Neural crest cell (in vitro differentiated cells): ENCODE results near the gene MAJIN. TPM values are rescaled to one million over a fixed set of nuclear protein-coding genes. Genes with fewer than 3 reads are reported as not detected.

Source experiments
- DNase-seq: peaks from one replicate; pipeline ENCODE4 v3.0.0; 2021; ENCODE audit warnings: low read depth, mixed read lengths, low spot score
- H3K27ac Mint-ChIP-seq: one replicate; pipeline ENCODE4 v1.8.0; 2021; ENCODE audit warnings: mild to moderate bottlenecking, mixed read lengths; ENCODE audit not compliant: unreplicated experiment
- H3K27me3 Mint-ChIP-seq: 2 replicates; pipeline ENCODE4 v1.8.0; 2021; ENCODE audit warnings: low read depth, mild to moderate bottlenecking, mixed read lengths
- H3K36me3 Mint-ChIP-seq: 2 replicates; pipeline ENCODE4 v1.8.0; 2021; ENCODE audit warnings: low read depth, mild to moderate bottlenecking, mixed read lengths
- H3K4me1 Mint-ChIP-seq: 2 replicates; pipeline ENCODE4 v1.8.0; 2021; ENCODE audit warnings: mixed read lengths
- H3K4me3 Mint-ChIP-seq: one replicate; pipeline ENCODE4 v1.8.0; 2021; ENCODE audit warnings: mild to moderate bottlenecking, mixed read lengths
- H3K9me3 Mint-ChIP-seq: 2 replicates; pipeline ENCODE4 v1.8.0; 2021; ENCODE audit warnings: mixed read lengths
- CTCF ChIP-seq: fragments of 200-600 bp; sonication (generic); conservative IDR thresholded peaks from 2 replicates; pipeline ENCODE4 v1.5.0; 2021; ENCODE audit warnings: antibody characterized with exemption, mild to moderate bottlenecking
- total RNA-seq: library from RNA; stranded (reverse); gene quantifications from 2 replicates; pipeline ENCODE4 v1.2.1, GENCODE V29; 2021

MAJIN gene
- total RNA-seq, 1 donor from 2014 or later, result not detected

DNA sequence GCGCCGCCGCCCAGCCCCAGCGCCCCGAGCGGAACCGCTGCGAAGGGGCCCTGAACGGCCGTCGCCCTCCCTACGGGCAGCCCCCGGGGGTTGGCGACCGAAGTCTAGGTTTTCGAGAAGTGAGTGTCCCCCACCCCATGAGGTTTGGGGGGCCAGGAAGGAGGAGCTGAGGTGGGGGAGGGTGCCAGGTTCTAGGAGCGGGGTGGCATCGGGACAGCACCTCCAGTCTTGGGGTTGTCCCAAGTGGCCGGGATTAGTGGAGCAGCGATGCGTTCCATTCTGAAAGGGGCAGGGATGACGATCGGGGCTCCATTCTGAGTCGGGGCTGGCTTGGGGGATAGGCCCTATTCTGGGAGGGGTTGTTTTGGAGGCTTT, 47.0 kb downstream of the MAJIN start:
- DNase-seq, result no peak
- TF ChIP-seq CTCF, result no peak
- Mint-ChIP-seq H3K9me3 (no peaks in the 10 kb centered on the region), H3K4me1 (peaks cover 14% of the 10 kb centered on the region), H3K36me3 (no peaks in the 10 kb centered on the region), H3K27me3 (no peaks in the 10 kb centered on the region), H3K4me3 (peak overlapping the region; percentile 91), H3K27ac (peak overlapping the region; percentile 90)

DNA sequence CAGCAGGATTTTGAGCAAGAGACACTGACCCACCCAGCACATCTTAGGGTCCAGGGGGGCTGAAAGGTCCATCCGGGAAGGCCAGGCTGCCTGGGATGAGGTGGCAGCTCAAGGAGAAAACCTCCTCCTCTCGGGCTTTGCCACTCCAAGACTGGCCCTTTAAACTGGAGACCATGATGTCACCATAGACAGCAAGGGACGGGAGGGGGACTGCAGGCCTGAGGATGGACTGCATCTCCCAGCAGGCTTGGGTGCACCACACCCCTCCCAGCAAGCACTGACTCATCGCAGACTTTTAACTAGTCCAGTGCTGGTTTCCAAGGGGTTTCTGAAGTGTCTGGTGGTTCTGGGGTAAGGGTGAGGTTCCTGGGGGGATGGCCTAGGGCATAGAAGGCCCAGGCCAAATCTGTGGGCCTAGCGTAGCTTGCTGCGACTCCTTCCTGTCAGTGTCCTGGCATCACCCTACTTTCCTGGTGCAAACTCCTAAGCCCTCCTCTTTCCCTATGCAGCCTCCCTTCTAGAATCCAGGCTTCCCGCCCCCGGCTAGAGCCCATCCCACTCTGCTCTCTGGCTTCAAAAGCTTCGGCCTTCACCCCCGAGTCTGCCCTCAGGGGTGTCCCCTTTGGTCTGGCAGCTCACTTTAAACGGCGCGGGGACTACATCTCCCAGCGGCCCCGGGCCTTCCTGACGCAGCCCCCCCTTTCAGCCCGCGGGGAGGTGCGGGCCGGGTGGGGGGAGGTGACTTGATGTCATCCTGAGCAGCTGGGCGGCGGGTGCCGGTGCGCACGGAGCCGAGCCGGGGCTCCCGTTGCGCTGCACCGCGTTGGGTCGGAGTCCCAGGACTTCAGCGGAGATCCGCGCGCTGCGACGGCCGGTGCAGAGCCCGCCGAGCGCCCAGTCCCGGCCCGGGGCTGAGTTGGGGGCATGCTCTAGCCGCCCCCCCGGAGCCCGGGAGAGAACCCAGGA, 47.7 kb downstream of the MAJIN start, which contains the start of gene PPP2R5B:
Gene PPP2R5B, plus strand, starts transcription at position 746 of the 966 bp plus-strand sequence. CDS start 1,046 bp downstream, outside the sequence.
- Mint-ChIP-seq H3K4me3 (peak within 1 kb of the TSS; percentile 94), H3K4me1 (peaks cover 14% of the 10 kb centered on the region), H3K27ac (peak within 1 kb of the TSS; percentile 100), H3K27me3 (no peaks in the 10 kb centered on the region), H3K9me3 (no peaks in the 10 kb centered on the region), H3K36me3 (no peaks in the 10 kb centered on the region)
- DNase-seq, result peak; percentile 70
- TF ChIP-seq CTCF, result no peak

DNA sequence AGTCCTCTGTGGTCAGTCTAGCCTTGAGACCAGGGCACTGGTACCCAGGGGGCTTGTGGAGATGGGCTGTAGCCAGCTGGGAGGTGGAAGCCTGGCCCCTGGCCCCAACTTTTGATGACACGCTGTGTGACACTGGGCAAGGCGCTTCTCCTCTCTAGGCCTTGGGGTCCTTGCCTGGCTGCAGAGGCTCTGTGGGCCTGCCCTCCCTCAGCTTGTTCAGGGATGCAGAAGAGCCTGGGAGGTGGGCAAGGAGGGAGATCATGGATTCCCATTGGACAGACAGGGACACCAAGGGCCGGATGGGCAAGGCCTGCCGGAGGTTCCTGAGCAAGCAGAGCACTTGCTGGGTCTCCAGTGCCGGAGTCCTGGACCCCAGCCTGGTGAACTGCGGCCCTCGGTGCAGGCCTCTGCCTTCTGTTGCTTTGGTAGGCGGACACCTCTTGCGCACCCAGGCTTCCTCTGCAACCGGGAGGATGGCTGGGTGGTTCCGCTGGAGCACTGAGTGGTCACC, 48.7 kb downstream of the MAJIN start:
- H3K27ac Mint-ChIP-seq, result no peak overlapping the region
- H3K4me3 Mint-ChIP-seq, result peak overlapping the region; percentile 49
- H3K36me3 Mint-ChIP-seq, result no peaks in the 10 kb centered on the region
- no peak for DNase-seq
- TF ChIP-seq CTCF, result no peak
- peaks cover 14% of the 10 kb centered on the region for H3K4me1 Mint-ChIP-seq
- no peaks in the 10 kb centered on the region for H3K9me3 Mint-ChIP-seq
- no peaks in the 10 kb centered on the region for H3K27me3 Mint-ChIP-seq

DNA sequence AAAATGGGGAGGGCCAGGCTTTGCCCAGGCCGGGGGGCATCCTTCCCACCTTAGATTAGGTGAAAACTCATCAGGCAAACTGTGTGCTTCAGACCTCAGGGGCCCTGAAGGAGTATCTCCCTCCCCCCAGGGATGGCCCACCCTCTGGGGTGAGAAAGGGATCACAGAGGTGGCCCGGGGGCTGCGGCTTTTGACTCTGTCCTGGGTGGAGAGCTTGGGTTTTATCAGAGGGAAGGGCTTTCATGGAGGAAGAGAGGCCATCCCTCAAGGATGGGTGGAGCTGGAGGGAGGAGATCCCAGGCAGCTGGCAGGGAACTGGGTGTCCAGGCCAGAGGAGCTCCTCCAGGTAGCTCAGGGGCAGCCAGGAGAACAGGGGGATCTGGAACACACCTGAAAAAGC, 50.5 kb downstream of the MAJIN start:
- H3K4me3 Mint-ChIP-seq, result no peak overlapping the region
- no peaks in the 10 kb centered on the region for H3K36me3 Mint-ChIP-seq
- H3K9me3 Mint-ChIP-seq, result no peaks in the 10 kb centered on the region
- DNase-seq, result no peak
- TF ChIP-seq CTCF, result no peak
- H3K4me1 Mint-ChIP-seq, result peaks cover 31% of the 10 kb centered on the region
- no peaks in the 10 kb centered on the region for H3K27me3 Mint-ChIP-seq
- no peak overlapping the region for H3K27ac Mint-ChIP-seq

DNA sequence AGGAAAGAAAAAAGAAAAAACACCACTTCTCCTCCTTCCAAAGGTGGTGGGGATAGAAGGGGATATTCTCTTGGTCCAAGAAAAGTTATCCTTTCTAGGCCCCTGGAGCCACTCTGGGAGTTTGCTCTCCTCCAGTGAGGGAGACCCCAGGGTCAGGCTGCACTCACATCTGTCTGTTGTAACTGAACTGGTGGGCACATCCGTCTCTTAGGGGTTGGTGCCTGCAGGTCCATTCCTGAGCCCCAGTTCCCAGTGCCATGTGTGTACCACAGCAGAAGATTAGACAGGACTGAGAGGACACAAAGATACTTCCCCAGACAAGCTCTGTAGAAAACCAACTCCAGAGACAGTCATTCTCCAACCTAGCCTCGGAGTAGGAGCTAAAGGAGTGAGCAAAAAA, 51.8 kb downstream of the MAJIN start:
- H3K36me3 Mint-ChIP-seq, result no peaks in the 10 kb centered on the region
- peaks cover 35% of the 10 kb centered on the region for H3K4me1 Mint-ChIP-seq
- H3K4me3 Mint-ChIP-seq, result no peak overlapping the region
- H3K9me3 Mint-ChIP-seq, result no peaks in the 10 kb centered on the region
- no peaks in the 10 kb centered on the region for H3K27me3 Mint-ChIP-seq
- DNase-seq, result no peak
- TF ChIP-seq CTCF, result no peak
- peak overlapping the region; percentile 19 for H3K27ac Mint-ChIP-seq
